Measurements from ENCODE around the gene LRIT1.

Gene LRIT1

GRCh38 chr10:84214046-84214572 is 27.2 kb downstream of the LRIT1 start:
- DNase-seq (ENCODE audit: low spot score), result no peak

GRCh38 chr10:84213076-84213475 is 28.3 kb downstream of the LRIT1 start:
- no peak for DNase-seq (ENCODE audit: low spot score)

GRCh38 chr10:84212014-84212413 is 29.3 kb downstream of the LRIT1 start:
- DNase-seq (ENCODE audit: low spot score), result no peak

- DNase-seq (ENCODE audit: low spot score), result no peak
These were observed 29.8 kb downstream of the LRIT1 start for GRCh38 chr10:84211566-84211965.

GRCh38 chr10:84208023-84208422 is 33.3 kb downstream of the LRIT1 start:
- no peak for DNase-seq (ENCODE audit: low spot score)

GRCh38 chr10:84205853-84206525 is 35.4 kb downstream of the LRIT1 start:
- no peak for DNase-seq (ENCODE audit: low spot score)

GRCh38 chr10:84205049-84205852 is 36.1 kb downstream of the LRIT1 start:
- peak; percentile 56 for DNase-seq (ENCODE audit: low spot score)

- no peak for DNase-seq (ENCODE audit: low spot score)
These were observed 36.7 kb downstream of the LRIT1 start for GRCh38 chr10:84204610-84205009.

- DNase-seq (ENCODE audit: low spot score), result no peak
These were observed 37.2 kb downstream of the LRIT1 start for GRCh38 chr10:84204122-84204521.

- DNase-seq (ENCODE audit: low spot score), result no peak
These were observed 39.0 kb downstream of the LRIT1 start for GRCh38 chr10:84202349-84202748.

- DNase-seq (ENCODE audit: low spot score), result no peak
These were observed 39.7 kb downstream of the LRIT1 start for GRCh38 chr10:84201682-84202081.

- no peak for DNase-seq (ENCODE audit: low spot score)
These were observed 40.1 kb downstream of the LRIT1 start for GRCh38 chr10:84201244-84201606.

GRCh38 chr10:84200537-84201243 is 40.7 kb downstream of the LRIT1 start:
- DNase-seq (ENCODE audit: low spot score), result no peak

- DNase-seq (ENCODE audit: low spot score), result no peak
These were observed 43.0 kb downstream of the LRIT1 start for GRCh38 chr10:84198206-84198915.

- no peak for DNase-seq (ENCODE audit: low spot score)
These were observed 43.7 kb downstream of the LRIT1 start for GRCh38 chr10:84197643-84198042.

GRCh38 chr10:84196941-84197340 is 44.4 kb downstream of the LRIT1 start:
- DNase-seq (ENCODE audit: low spot score), result no peak

GRCh38 chr10:84196083-84196482 is 45.3 kb downstream of the LRIT1 start:
- no peak for DNase-seq (ENCODE audit: low spot score)

- DNase-seq (ENCODE audit: low spot score), result no peak
These were observed 46.1 kb downstream of the LRIT1 start for GRCh38 chr10:84195044-84195830.

GRCh38 chr10:84194424-84195043 is 46.8 kb downstream of the LRIT1 start, which contains the start of gene CDHR1:
Gene CDHR1 (plus strand): TSS chr10:84194537. CDS start chr10:84194761, 224 bp downstream.
- no peak for DNase-seq (ENCODE audit: low spot score)

GRCh38 chr10:84193846-84194423 is 47.4 kb downstream of the LRIT1 start:
- DNase-seq (ENCODE audit: low spot score), result no peak

Measured in COLO829 (cell line).